ENCODE results near the gene DDR2.

The DDR2 gene

DNA sequence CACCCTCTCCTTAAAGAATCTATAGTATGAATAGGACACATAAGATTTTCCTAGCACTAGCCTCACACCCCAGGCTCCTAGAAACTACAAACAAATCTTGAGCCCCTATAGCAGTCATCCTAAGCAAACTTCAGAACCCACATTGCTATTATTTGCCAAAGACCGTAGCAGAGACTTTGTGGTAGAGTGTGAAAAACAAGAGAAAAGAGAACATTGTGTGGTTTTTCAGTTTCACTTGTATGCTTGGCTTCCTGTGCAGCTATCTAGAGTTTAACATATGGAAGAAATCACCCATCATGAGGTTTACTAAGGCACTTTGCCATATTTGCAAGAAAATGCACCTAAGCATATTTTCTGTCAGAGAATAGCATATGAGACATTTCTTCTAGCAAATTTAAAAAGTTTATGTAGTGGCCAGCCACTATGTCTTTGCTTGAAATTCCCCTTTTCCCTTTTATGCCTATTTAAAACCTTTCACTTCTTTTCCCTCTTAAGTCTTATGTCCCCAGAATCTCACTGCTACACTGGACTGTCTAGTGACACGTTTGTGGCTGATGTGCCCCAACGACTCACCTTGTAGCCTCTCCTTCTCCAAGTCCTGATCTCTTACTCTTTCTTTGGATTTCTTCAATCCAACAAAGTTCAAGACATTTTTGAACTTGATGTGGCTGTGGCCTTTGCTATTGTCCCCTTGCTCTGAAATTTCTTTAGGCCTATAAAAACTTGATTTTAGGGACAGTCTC, 203.1 kb downstream of the DDR2 start:
- Histone ChIP-seq H3K27me3 (ENCODE audit: insufficient read depth, low read length) (no peaks in the 10 kb centered on the region), H3K4me3 (ENCODE audit: low read length) (no peak overlapping the region), H3K9me3 (ENCODE audit: insufficient read depth, low read depth, low read length) (peaks cover 9% of the 10 kb centered on the region; the same call in 1 of the 2 replicates), H3K36me3 (ENCODE audit: insufficient read depth, low read depth, low read length) (no peaks in the 10 kb centered on the region), H3K9ac (ENCODE audit: low read depth, low read length) (no peak overlapping the region), H3K27ac (ENCODE audit: low read length) (no peak overlapping the region), H3K4me1 (ENCODE audit: insufficient read depth, low read length) (peaks cover 7% of the 10 kb centered on the region; the same call in 1 of the 2 replicates)
